GM12878 (cell line): ENCODE results near the gene POLRMT. TPM values are rescaled to one million over a fixed set of nuclear protein-coding genes. Genes with fewer than 3 reads are reported as not detected.

Experiments
- ATAC-seq: fragments of 200-7000 bp; cut with Tn5 transposase; 3 replicates; pipeline ENCODE4 v1.9.1; 2020; ENCODE audit warnings: mild to moderate bottlenecking, moderate library complexity
- BruUV-seq: library from RNA; stranded (reverse); fragments of 400-500 nt; replicated peaks from 2 replicates; lab custom pipeline; 2021; lab: Mats Ljungman, UMichigan
- CTCF ChIA-PET: fragments of 300-600 bp; sonication (Branson Sonifier 250); formaldehyde crosslinking; extraction: SDS; loops from one replicate; lab custom pipeline; 2021; ENCODE audit warnings: inconsistent platforms; lab: Yijun Ruan, JAX
- POLR2A ChIA-PET: fragments of 350-600 bp; formaldehyde crosslinking; extraction: SDS; loops from one replicate; lab custom pipeline; 2021; ENCODE audit warnings: inconsistent platforms; lab: Charles Lee
- RAD21 ChIA-PET: fragments of 300-600 bp; sonication (Branson Sonifier 250); formaldehyde crosslinking; loops from one replicate; lab custom pipeline; 2023; ENCODE audit warnings: antibody characterized with exemption; ENCODE audit not compliant: unreplicated experiment; lab: Charles Lee
- SMC1A ChIA-PET: fragments of 300-600 bp; sonication (Branson Sonifier 250); formaldehyde crosslinking; loops from one replicate; lab custom pipeline; 2023; ENCODE audit not compliant: unreplicated experiment, uncharacterized antibody; lab: Charles Lee
- DNase-seq: peaks from one replicate; pipeline ENCODE4 v3.0.0-alpha.2; 2011; ENCODE audit warnings: low read depth, low spot score
- FAIRE-seq: peaks from 3 replicates; lab custom pipeline; 2011; peaks lifted over from hg19 to GRCh38; lab: Jason Lieb, UNC
- H2AFZ ChIP-seq: 2 replicates; pipeline ENCODE4 v1.6.0; 2011; ENCODE audit warnings: low read depth, low read length, control low read depth; ENCODE audit not compliant: control insufficient read depth
- H3K27ac ChIP-seq: 2 replicates; pipeline ENCODE4 v1.5.1; 2011; ENCODE audit warnings: control low read depth; ENCODE audit not compliant: control insufficient read depth, insufficient read depth
- H3K27me3 ChIP-seq, 2 experiments: replicated peaks in 1 of 2; 2 replicates each; pipeline versions ENCODE4 v1.6.0 to v1.6.1; 2011; ENCODE audit warnings: low read length in 1 of 2; ENCODE audit not compliant: control insufficient read depth in 2 of 2, insufficient read depth in 2 of 2
- H3K36me3 ChIP-seq, 2 experiments: 2 replicates each; pipeline ENCODE4 v1.5.1; 2011; ENCODE audit warnings: low read length in 1 of 2; ENCODE audit not compliant: control insufficient read depth in 2 of 2, insufficient read depth in 2 of 2
- H3K4me1 ChIP-seq: 2 replicates; pipeline ENCODE4 v1.6.1; 2011; ENCODE audit warnings: mild to moderate bottlenecking, low read length, moderate library complexity, mixed read lengths; ENCODE audit not compliant: control insufficient read depth, insufficient read depth
- H3K4me2 ChIP-seq: 2 replicates; pipeline ENCODE4 v1.6.0; 2011; ENCODE audit warnings: control low read depth; ENCODE audit not compliant: control insufficient read depth, insufficient read depth
- H3K4me3 ChIP-seq: fragments of 200-600 bp; sonication (generic); 2 replicates; pipeline ENCODE4 v1.5.1; 2016
- H3K79me2 ChIP-seq: 2 replicates; pipeline ENCODE4 v1.6.0; 2011; ENCODE audit warnings: low read length; ENCODE audit not compliant: control insufficient read depth, insufficient read depth
- H3K9ac ChIP-seq: 2 replicates; pipeline ENCODE4 v1.8.0; 2011; ENCODE audit warnings: low read length, control low read depth, mixed read lengths; ENCODE audit not compliant: control insufficient read depth, insufficient read depth
- H3K9me3 ChIP-seq: replicated peaks from 3 replicates; pipeline ENCODE4 v1.5.1; 2011; ENCODE audit warnings: mild to moderate bottlenecking, low read length; ENCODE audit not compliant: control insufficient read depth, insufficient read depth
- H4K20me1 ChIP-seq: 2 replicates; pipeline ENCODE4 v1.6.0; 2011; ENCODE audit not compliant: control insufficient read depth, insufficient read depth
- BCL3 ChIP-seq: IDR thresholded peaks from 2 replicates; pipeline ENCODE4 v1.6.1; 2011; ENCODE audit warnings: borderline replicate concordance, low read depth, mild to moderate bottlenecking, moderate library complexity, low read length; ENCODE audit not compliant: insufficient read depth, poor library complexity, severe bottlenecking
- E2F4 ChIP-seq: IDR thresholded peaks from 2 replicates; pipeline ENCODE4 v1.6.1; 2012; ENCODE audit warnings: low read depth, low read length, improper control_type of control experiment
- EP300 ChIP-seq, 2 experiments: fragments of 150-350 bp in 1 of 2; IDR thresholded peaks; 2 replicates each; pipeline ENCODE4 v1.6.1; 2011 to 2012; ENCODE audit warnings: low read depth in 2 of 2, low read length in 2 of 2, borderline replicate concordance in 1 of 2, improper control_type of control experiment in 1 of 2, inconsistent platforms in 1 of 2; ENCODE audit not compliant: control insufficient read depth in 1 of 2
- IRF3 ChIP-seq: fragments of 450-650 bp; IDR thresholded peaks from 2 replicates; pipeline ENCODE4 v1.6.1; 2014; ENCODE audit warnings: mild to moderate bottlenecking
- IRF5 ChIP-seq: fragments of 450-650 bp; IDR thresholded peaks from 2 replicates; pipeline ENCODE4 v1.6.1; 2017; ENCODE audit warnings: borderline replicate concordance
- JUND ChIP-seq: IDR thresholded peaks from 2 replicates; pipeline ENCODE4 v1.6.1; 2012; ENCODE audit warnings: low read depth, mild to moderate bottlenecking, low read length, improper control_type of control experiment, moderate library complexity
- KLF5 ChIP-seq: fragments of 450-650 bp; IDR thresholded peaks from 2 replicates; pipeline ENCODE4 v1.6.1; 2014; ENCODE audit warnings: mild to moderate bottlenecking; ENCODE audit not compliant: partially characterized antibody
- MYB ChIP-seq: fragments of 150-350 bp; IDR thresholded peaks from 2 replicates; pipeline ENCODE4 v1.6.1; 2014; ENCODE audit warnings: mild to moderate bottlenecking, low read depth, low read length, borderline replicate concordance
- RAD21 ChIP-seq: IDR thresholded peaks from 2 replicates; pipeline ENCODE4 v1.6.1; 2011; ENCODE audit warnings: mild to moderate bottlenecking, low read depth, low read length, moderate library complexity; ENCODE audit not compliant: insufficient read depth
- RB1 ChIP-seq: fragments of 450-650 bp; formaldehyde crosslinking; IDR thresholded peaks from 2 replicates; pipeline ENCODE4 v1.6.1; 2017; ENCODE audit warnings: mild to moderate bottlenecking, borderline replicate concordance
- SMAD1 ChIP-seq: fragments of 450-650 bp; IDR thresholded peaks from 2 replicates; pipeline ENCODE4 v1.6.1; 2018; ENCODE audit warnings: mild to moderate bottlenecking, low read depth; ENCODE audit not compliant: partially characterized antibody
- SUZ12 ChIP-seq: fragments of 200-600 bp; sonication (generic); IDR thresholded peaks from one replicate; pipeline ENCODE4 v1.6.1; 2018; ENCODE audit warnings: antibody characterized with exemption, mild to moderate bottlenecking; ENCODE audit not compliant: unreplicated experiment
- TARDBP ChIP-seq: IDR thresholded peaks from 2 replicates; pipeline ENCODE4 v1.6.1; 2016; ENCODE audit warnings: borderline replicate concordance
- TBL1XR1 ChIP-seq: IDR thresholded peaks from 2 replicates; pipeline ENCODE4 v1.6.1; 2012; ENCODE audit warnings: low read depth, low read length, improper control_type of control experiment
- ZBTB33 ChIP-seq: fragments of 450-650 bp; IDR thresholded peaks from 2 replicates; pipeline ENCODE4 v1.6.1; 2017; ENCODE audit warnings: mild to moderate bottlenecking
- ZNF217 ChIP-seq: fragments of 450-650 bp; IDR thresholded peaks from 2 replicates; pipeline ENCODE4 v1.6.1; 2017; ENCODE audit warnings: antibody characterized with exemption, mild to moderate bottlenecking
- ZNF622 ChIP-seq: fragments of 450-650 bp; IDR thresholded peaks from 2 replicates; pipeline ENCODE4 v1.6.1; 2017; ENCODE audit warnings: mild to moderate bottlenecking, inconsistent platforms
- WGBS: methylation state at CpG from one replicate; pipeline ENCODE4 v1.1.6; 2016; ENCODE audit warnings: low lambda C conversion rate; ENCODE audit not compliant: insufficient replicate concordance, insufficient coverage; ENCODE audit errors: missing lambda C conversion rate; 5-methylcytosine and 5-hydroxymethylcytosine counted together
- in situ Hi-C: fragments of 300-500 bp; cut with MboI; formaldehyde crosslinking; loops from 9 replicates; pipeline ENCODE4 v1.14.3; 2018; ENCODE audit warnings: mixed read lengths
- intact Hi-C: fragments of 100-400 bp; cut with micrococcal nuclease; formaldehyde crosslinking; loops from one replicate; pipeline ENCODE4 v1.14.2; 2022; ENCODE audit not compliant: unreplicated experiment
- polyA plus RNA-seq, 11 experiments: library from polyadenylated mRNA; depleted of rRNA in 4 of 11; unstranded in 6 of 11; stranded (reverse) in 5 of 11; fragments of >200 nt; fragmentation: Nextera tagmentation in 4 of 11; fragmentation: Illumina TruSeq in 1 of 11; extraction: Ambion mirVana in 4 of 11; extraction: Trizol in 1 of 11; gene quantifications; 1 replicate in 1 of 11; 2 replicates in 10 of 11; pipeline versions ENCODE4 v1.2.1 to v1.2.3, GENCODE V29; 2011 to 2016; ENCODE audit warnings: inconsistent platforms in 2 of 11, missing spikeins in 2 of 11, low read depth in 1 of 11
- total RNA-seq, 4 experiments: library from RNA; depleted of rRNA in 3 of 4; stranded (reverse); fragments of >200 nt in 3 of 4; fragmentation: Illumina TruSeq in 1 of 4; extraction: Trizol in 1 of 4; gene quantifications; 2 replicates each; pipeline versions ENCODE4 v1.2.1 to v1.2.3, GENCODE V29; 2013 to 2021

POLRMT gene
- total and polyA plus RNA-seq, 10 of the 15 experiments (the other 5 are each of a cell fraction or from before 2014, with no cell fraction given) = 9.9 to 57.6 (median 34.6) TPM

GRCh38 chr19:644363-644762, 11.0 kb upstream of the POLRMT start (continued):
- no peak for TF ChIP-seq RB1

GRCh38 chr19:643736-644135, 10.4 kb upstream of the POLRMT start:
- H3K4me2 ChIP-seq = no peak overlapping the region
- no TSS peak for BruUV-seq
- ChIA-PET POLR2A (no interaction called here), CTCF (no interaction called here), RAD21 (no interaction called here), SMC1A (no interaction called here)
- intact Hi-C loops (no loop called here), in situ Hi-C loops (no loop called here)
- H3K9me3 ChIP-seq = no peaks in the 10 kb centered on the region
- H3K4me1 ChIP-seq = peaks cover 6% of the 10 kb centered on the region
- peaks cover 0 to 25% of the 10 kb centered on the region in 2 experiments; a peak in 3 of 4 replicates for H3K36me3 ChIP-seq
- over 99% methylated on average over 16 of the region's 24 CpGs for WGBS
- H3K27ac ChIP-seq = no peak overlapping the region
- no peaks in the 10 kb centered on the region for H4K20me1 ChIP-seq
- no peaks in the 10 kb centered on the region for H3K79me2 ChIP-seq
- ATAC-seq (no peak), FAIRE-seq (no peak), DNase-seq (no peak)
- H3K4me3 ChIP-seq = no peak overlapping the region
- H3K27me3 ChIP-seq = no peaks in the 10 kb centered on the region
- H3K9ac ChIP-seq = no peak overlapping the region
- H2AFZ ChIP-seq = no peak overlapping the region
- no peak for TF ChIP-seq BCL3
- TF ChIP-seq ZNF622 = no peak
- TF ChIP-seq JUND = no peak
- TF ChIP-seq IRF3 = no peak
- TF ChIP-seq SMAD1 = no peak
- TF ChIP-seq TARDBP = no peak
- no peak for TF ChIP-seq E2F4
- TF ChIP-seq KLF5 = no peak
- TF ChIP-seq ZBTB33 = no peak
- no peak for TF ChIP-seq EP300 (IDR thresholded peaks at IDR 0.05; ENCODE audit: borderline replicate concordance in 1 of 2, control insufficient read depth in 1 of 2, low read depth in 2 of 2, low read length in 2 of 2)
- TF ChIP-seq SUZ12 = no peak
- TF ChIP-seq TBL1XR1 = no peak
- no peak for TF ChIP-seq IRF5
- TF ChIP-seq RAD21 = no peak
- TF ChIP-seq ZNF217 = no peak
- TF ChIP-seq MYB = no peak
